ENCODE measurements around the gene CTAGE15. TPM values are rescaled to one million over a fixed set of nuclear protein-coding genes. Genes with fewer than 3 reads are reported as not detected.

Gene CTAGE15
- total RNA-seq: 0.75 TPM in 1 of 2 replicates, not detected in the other

GRCh38 chr7:143571501-143571900 is at the start of gene CTAGE15:
Gene CTAGE15, plus strand, starts transcription at chr7:143571801. Its CDS starts 17 bp downstream, at chr7:143571818.

GRCh38 chr7:143620646-143621045 is 49.0 kb downstream of the CTAGE15 start, which contains the start of gene TCAF2:
Gene TCAF2, plus strand, starts transcription at chr7:143620974.

Other genes with a start within 250 kb of the CTAGE15 start
- 2.3 and 4.1 TPM in 2 replicates for gene FAM131B, start 209.1 kb upstream of the CTAGE15 start, total RNA-seq
- 36.1 and 37.0 TPM in 2 replicates for gene ZYX, start 190.5 kb upstream of the CTAGE15 start, total RNA-seq
- gene EPHA1, start 162.9 kb upstream of the CTAGE15 start, total RNA-seq: 0.12 and 0.33 TPM in 2 replicates
- 0.11 TPM in 1 of 2 replicates, not detected in the other for gene TAS2R60, start 128.3 kb upstream of the CTAGE15 start, total RNA-seq
- not detected in 2 replicates for gene TAS2R41, start 93.9 kb upstream of the CTAGE15 start, total RNA-seq
- gene TCAF2, start 49.2 kb downstream of the CTAGE15 start, total RNA-seq: 1.4 and 1.9 TPM in 2 replicates
- 0.12 and 0.44 TPM in 2 replicates for gene CTAGE6, start 185.9 kb downstream of the CTAGE15 start, total RNA-seq

Measured in uterine smooth muscle cell (primary cell).